Cerebellar nuclear complex (tissue), 1 donor: ENCODE measurements around the gene KRT6C.
"Not testable (repeated sequence)": the region's sequence is repeated elsewhere in the genome, so short reads cannot be mapped to it uniquely, and the experiment has no call there.

ENCODE experiments used
- DNase-seq, 2 experiments: peaks; one replicate each; lab custom pipeline; 2025; lab: John Stamatoyannopoulos, UW

The KRT6C gene

GRCh38 chr12:52473768-52474167 is at the start of gene KRT6C:
Gene KRT6C, minus strand, starts transcription at chr12:52473805. Its CDS starts 68 bp downstream, at chr12:52473737.
- DNase-seq, result no peak

- DNase-seq, result no peak
Observed at GRCh38 chr12:52522346-52523011, 48.9 kb upstream of the KRT6C start.

GRCh38 chr12:52521568-52522266 is 48.1 kb upstream of the KRT6C start:
- DNase-seq, result no peak

DNA sequence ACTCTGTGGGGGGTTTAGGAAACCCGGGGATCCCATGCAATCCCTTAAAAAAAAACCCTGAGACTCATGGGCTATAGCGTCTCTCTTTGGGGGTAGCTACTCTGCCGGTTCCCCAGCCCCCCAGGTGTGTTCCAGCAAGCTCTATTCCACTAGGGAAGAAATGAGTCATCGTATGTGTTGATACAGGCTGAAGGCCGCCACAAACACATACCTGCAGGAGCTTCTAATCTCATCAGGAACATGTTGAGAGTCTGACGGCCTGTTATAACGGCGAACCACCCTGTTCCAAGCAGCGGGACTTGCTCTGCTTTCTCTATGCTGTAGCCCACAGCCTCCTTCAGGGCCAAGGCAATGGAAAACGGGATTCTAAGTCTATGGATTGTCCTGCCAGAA is 47.6 kb upstream of the KRT6C start:
- DNase-seq, result no peak

DNA sequence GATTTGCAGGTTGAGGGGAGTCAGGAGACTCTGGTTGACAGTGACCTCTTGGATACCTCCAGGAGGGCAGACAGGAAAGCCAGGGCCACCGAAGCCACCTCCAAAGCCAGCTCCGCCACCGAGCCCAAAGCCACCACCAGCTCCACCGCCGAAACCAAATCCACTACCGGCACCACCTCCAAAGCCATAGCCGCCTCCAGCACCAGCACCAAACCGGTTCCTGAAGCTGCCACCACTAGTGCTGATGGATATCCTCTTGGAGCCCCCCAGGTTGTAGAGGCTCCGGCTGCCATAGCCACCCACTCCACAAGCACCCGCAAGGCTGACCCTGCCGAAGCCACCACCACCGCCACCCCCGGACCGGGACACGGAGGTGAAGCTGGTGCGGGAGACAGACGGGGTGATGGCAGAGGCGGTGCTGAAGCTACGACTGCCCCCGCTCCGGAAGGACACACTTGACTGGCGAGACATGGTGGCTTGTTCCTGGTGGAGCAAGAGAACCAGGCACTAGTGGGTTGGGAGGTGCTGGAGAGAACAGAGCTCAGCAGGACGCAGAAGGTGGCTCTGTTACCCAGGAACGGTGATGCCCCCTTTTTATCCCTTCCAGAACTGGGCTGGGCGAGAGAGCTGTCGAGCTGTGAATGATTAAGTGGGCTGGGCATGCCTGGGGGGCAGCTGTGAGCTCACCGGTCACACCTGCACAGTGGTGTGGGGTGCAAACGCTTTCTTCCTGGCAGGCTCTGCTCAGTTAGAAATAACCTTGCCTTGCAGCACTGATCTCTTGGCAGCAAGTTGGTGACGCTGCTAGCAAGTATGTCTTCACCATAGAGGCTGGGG is 46.4 kb upstream of the KRT6C start, which contains the start of gene KRT5:
TSS of gene KRT5 (minus strand) at position 569 of the 837 bp plus-strand sequence. CDS start at position 471, 98 bp downstream.
- no peak for DNase-seq

GRCh38 chr12:52519387-52519703 is 45.7 kb upstream of the KRT6C start:
- DNase-seq, result no peak

DNA sequence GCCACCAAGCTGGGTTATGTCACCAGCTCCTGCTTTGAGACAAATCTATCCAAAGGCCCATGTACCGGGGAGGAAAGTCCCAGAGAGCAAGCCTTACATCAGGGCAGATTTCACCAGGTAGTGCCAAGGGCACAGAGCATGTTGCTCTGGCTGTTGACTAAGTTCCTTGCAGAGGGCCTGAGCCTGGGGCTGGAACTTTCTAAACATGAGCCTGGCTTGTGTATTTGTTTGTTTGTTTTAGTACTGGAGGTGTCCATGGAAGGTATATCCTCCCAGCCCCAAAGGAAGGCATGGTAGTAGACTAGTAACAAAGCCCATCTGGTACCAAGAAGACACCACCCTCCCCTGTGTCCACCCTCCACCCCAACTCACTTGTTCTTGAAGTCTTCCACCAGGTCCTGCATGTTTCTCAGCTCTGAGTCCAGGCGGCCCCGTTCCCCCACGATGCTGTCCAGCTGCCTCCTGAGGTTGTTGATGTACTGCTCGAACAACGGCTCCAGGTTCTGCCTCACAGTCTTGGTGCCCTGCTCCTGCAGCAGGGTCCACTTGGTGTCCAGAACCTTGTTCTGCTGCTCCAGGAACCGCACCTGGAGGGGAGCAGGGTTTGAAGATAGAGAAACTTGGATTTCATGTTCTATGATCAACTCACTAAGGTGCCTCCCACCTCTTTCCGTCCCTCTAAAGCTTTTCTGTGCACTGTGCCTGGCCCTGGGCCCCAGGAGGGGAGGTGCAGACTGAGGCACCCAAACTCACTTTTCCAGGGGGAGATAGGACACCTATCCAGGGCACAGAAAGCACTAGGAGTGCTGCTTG is 45.2 kb upstream of the KRT6C start:
- no peak for DNase-seq

- no peak for DNase-seq
Observed at GRCh38 chr12:52517888-52518287, 44.3 kb upstream of the KRT6C start.

GRCh38 chr12:52517005-52517835 is 43.6 kb upstream of the KRT6C start:
- DNase-seq, result no peak

DNA sequence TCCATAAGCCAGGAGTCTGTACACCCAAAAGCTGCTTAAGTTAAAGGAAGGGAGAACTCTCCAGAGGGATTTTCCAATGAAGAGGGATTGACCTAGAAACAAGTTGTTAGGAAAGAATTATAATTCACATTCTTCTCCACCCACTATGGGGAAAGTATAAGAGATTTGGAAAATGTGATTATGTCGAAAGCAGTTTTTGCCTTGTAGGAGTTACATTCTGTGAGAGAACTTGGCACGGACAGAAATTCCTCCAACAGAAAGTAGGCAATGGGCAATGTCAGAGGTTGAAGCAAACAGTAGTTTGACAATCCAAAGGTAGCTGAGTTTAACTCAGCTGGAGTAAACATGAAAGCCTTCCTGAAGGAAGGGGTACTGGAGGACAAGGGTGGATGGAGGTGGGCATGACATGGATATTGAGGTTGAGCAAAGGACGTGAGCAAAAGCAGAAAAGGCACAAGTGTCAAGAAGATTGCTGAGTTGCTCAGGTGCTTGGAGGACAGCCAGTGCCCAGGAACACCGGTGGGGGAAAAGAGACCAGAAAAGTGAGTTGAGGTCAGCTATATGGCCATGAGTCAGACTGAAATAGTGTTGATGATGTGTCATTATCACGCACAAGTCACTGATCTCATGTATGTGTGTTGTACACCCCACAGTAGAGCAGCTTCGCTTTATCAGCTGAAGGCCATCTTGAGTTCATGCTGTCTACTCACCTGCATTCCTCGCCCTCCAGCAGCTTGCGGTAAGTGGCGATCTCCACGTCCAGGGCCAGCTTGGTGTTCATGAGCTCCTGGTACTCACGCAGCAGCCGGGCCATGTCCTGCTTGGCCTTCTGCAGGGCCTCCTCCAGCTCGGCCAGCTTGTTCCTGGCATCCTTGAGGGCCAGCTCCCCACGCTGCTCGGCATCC is 42.6 kb upstream of the KRT6C start:
- no peak for DNase-seq

DNA sequence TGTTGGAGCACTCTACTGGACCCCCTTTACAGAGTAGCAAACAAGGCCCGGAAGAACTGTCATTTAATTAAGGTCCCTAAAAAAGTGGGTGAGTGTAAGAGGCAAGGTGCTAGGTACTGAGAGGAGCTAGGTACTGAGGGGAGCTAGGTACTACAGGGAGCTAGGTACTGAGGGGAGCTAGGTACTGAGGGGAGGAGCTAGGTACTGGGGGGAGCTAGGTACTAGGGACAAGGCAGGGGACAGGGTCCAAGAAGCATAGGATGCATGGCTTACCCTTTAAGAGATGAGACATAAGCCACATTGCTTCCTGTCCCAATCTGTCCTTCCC is 41.7 kb upstream of the KRT6C start:
- DNase-seq, result no peak

- no peak for DNase-seq
Observed at GRCh38 chr12:52514471-52515318, 41.1 kb upstream of the KRT6C start.

GRCh38 chr12:52513736-52514135 is 40.1 kb upstream of the KRT6C start:
- no peak for DNase-seq

- DNase-seq, result no peak
Observed at GRCh38 chr12:52508211-52508610, 34.6 kb upstream of the KRT6C start.

GRCh38 chr12:52506858-52507715 is 33.5 kb upstream of the KRT6C start:
- no peak for DNase-seq

DNA sequence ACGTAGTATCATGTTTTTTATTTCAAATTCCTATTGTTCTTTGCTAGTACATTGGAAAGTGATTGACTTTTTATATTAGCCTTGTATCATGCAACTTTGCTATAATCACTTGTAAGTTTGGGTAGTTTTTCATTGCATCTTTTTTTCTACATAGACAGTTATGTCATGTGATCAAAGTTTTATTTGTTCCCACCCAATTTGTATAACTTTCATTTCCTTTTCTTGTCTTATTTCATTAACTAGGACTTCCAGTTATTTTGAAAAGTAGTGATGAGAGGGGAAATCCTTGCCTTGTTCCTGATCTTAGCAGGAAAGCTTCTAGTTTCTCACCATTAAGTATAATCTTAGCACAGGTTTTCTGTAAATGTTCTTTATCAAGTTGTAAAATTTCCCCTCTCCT is 29.3 kb upstream of the KRT6C start:
- no peak for DNase-seq

DNA sequence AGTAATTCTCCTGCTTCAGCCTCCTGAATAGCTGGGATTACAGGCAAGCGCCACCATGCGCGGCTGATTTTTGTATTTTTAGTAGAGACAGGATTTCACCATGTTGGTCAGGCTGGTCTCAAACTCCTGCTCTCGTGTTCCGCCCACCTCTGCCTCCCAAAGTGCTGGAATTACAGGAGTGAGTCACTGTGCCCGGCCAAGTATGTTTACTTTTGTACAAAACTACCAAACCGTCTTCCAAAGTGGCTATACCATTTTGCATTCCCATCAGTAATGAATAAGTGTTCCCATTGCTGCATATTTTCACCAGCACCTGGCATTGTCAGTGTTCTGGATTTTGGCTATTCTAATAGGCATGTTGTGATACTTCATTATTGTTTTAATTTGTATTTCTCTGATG is 27.9 kb upstream of the KRT6C start:
- DNase-seq, result no peak

- not testable (repeated sequence) for DNase-seq
Observed at GRCh38 chr12:52500574-52500973, 27.0 kb upstream of the KRT6C start.
